HEK293 (cell line): ENCODE data around the gene MBOAT2.

Experiments
- CTCF ChIA-PET: fragments of 350-600 bp; formaldehyde crosslinking; extraction: SDS; loops from one replicate; lab custom pipeline; 2021; ENCODE audit warnings: antibody characterized with exemption; lab: Yijun Ruan, JAX
- POLR2A ChIA-PET: fragments of 300-600 bp; formaldehyde crosslinking; extraction: SDS; loops from one replicate; lab custom pipeline; 2020; ENCODE audit warnings: antibody characterized with exemption, inconsistent platforms; lab: Yijun Ruan, JAX
- H3K27ac ChIP-seq: fragments of 200-500 bp; sonication (Bioruptor generic); 2 replicates; pipeline ENCODE4 v1.5.1; 2014; ENCODE audit warnings: low read depth, low read length, control low read depth, inconsistent platforms; ENCODE audit errors: extremely low read depth
- H3K36me3 ChIP-seq, 2 experiments: fragments of 200-500 bp in 1 of 2; sonication (Bioruptor generic) in 1 of 2; 1 replicate in 1 of 2; 2 replicates in 1 of 2; pipeline ENCODE4 v1.5.1; 2014 to 2017; ENCODE audit warnings: inconsistent platforms in 2 of 2, low read length in 2 of 2; ENCODE audit not compliant: control insufficient read depth in 2 of 2, insufficient read depth in 1 of 2
- H3K4me1 ChIP-seq: fragments of 200-500 bp; sonication (Bioruptor generic); 2 replicates; pipeline ENCODE4 v1.5.1; 2014; ENCODE audit warnings: mild to moderate bottlenecking, low read length, inconsistent platforms; ENCODE audit not compliant: control insufficient read depth, insufficient read depth
- H3K4me3 ChIP-seq: 2 replicates; pipeline ENCODE4 v1.5.1; 2011; ENCODE audit warnings: low read depth, mild to moderate bottlenecking, control low read depth, low read length, moderate library complexity
- H3K9me3 ChIP-seq: fragments of 200-500 bp; sonication (Bioruptor generic); 2 replicates; pipeline ENCODE4 v1.5.1; 2014; ENCODE audit warnings: low read depth, low read length, inconsistent platforms; ENCODE audit not compliant: control insufficient read depth, insufficient read depth
- EGR2 ChIP-seq: fragments of 450-650 bp; formaldehyde crosslinking; IDR thresholded peaks from 2 replicates; pipeline ENCODE4 v1.5.1; 2016; ENCODE audit warnings: low read depth, missing biosample characterization, missing genetic modification characterization
- FEZF1 ChIP-seq: fragments of 450-650 bp; formaldehyde crosslinking; IDR thresholded peaks from 2 replicates; pipeline ENCODE4 v1.5.1; 2016; ENCODE audit warnings: missing biosample characterization, missing genetic modification characterization
- GLI4 ChIP-seq: fragments of 450-650 bp; formaldehyde crosslinking; IDR thresholded peaks from 2 replicates; pipeline ENCODE4 v1.5.1; 2016; ENCODE audit warnings: missing biosample characterization, missing genetic modification characterization
- HIC1 ChIP-seq: fragments of 450-650 bp; formaldehyde crosslinking; IDR thresholded peaks from 2 replicates; pipeline ENCODE4 v1.5.1; 2016; ENCODE audit warnings: missing biosample characterization, missing genetic modification characterization
- MEIS1 ChIP-seq: sonication (generic); formaldehyde crosslinking; IDR thresholded peaks from 2 replicates; pipeline ENCODE4 v1.8.1; 2022; ENCODE audit warnings: missing genetic modification reagents, mild to moderate bottlenecking, borderline replicate concordance
- SP2 ChIP-seq: fragments of 450-650 bp; formaldehyde crosslinking; IDR thresholded peaks from 2 replicates; pipeline ENCODE4 v1.5.1; 2016; ENCODE audit warnings: missing biosample characterization, missing genetic modification characterization
- ZBTB49 ChIP-seq: fragments of 450-650 bp; formaldehyde crosslinking; IDR thresholded peaks from 2 replicates; pipeline ENCODE4 v1.5.1; 2016; ENCODE audit warnings: missing biosample characterization, missing genetic modification characterization, low read depth
- ZNF121 ChIP-seq: fragments of 450-650 bp; formaldehyde crosslinking; IDR thresholded peaks from 2 replicates; pipeline ENCODE4 v1.5.1; 2016; ENCODE audit warnings: missing biosample characterization, missing genetic modification characterization
- ZNF132 ChIP-seq: fragments of 450-650 bp; formaldehyde crosslinking; IDR thresholded peaks from 2 replicates; pipeline ENCODE4 v1.5.1; 2017; ENCODE audit warnings: missing biosample characterization, missing genetic modification characterization, borderline replicate concordance
- ZNF157 ChIP-seq: fragments of 450-650 bp; formaldehyde crosslinking; IDR thresholded peaks from 2 replicates; pipeline ENCODE4 v1.5.1; 2016; ENCODE audit warnings: missing biosample characterization, missing genetic modification characterization
- ZNF302 ChIP-seq: fragments of 450-650 bp; formaldehyde crosslinking; IDR thresholded peaks from 2 replicates; pipeline ENCODE4 v1.5.1; 2016; ENCODE audit warnings: missing biosample characterization, missing genetic modification characterization, low read depth
- ZNF366 ChIP-seq: fragments of 450-650 bp; formaldehyde crosslinking; conservative IDR thresholded peaks from 2 replicates; pipeline ENCODE4 v1.5.1; 2016; ENCODE audit warnings: missing biosample characterization, missing genetic modification characterization
- ZNF629 ChIP-seq: fragments of 450-650 bp; formaldehyde crosslinking; IDR thresholded peaks from 2 replicates; pipeline ENCODE4 v1.5.1; 2017; ENCODE audit warnings: missing biosample characterization, missing genetic modification characterization
- ZNF658 ChIP-seq: fragments of 450-650 bp; formaldehyde crosslinking; IDR thresholded peaks from 2 replicates; pipeline ENCODE4; 2016; ENCODE audit warnings: missing biosample characterization, missing genetic modification characterization
- ZNF660 ChIP-seq: fragments of 450-650 bp; IDR thresholded peaks from 2 replicates; pipeline ENCODE4 v1.5.1; 2018; ENCODE audit warnings: missing biosample characterization, mild to moderate bottlenecking, missing genetic modification characterization
- ZNF664 ChIP-seq: fragments of 450-650 bp; formaldehyde crosslinking; IDR thresholded peaks from 2 replicates; pipeline ENCODE4 v1.5.1; 2016; ENCODE audit warnings: missing biosample characterization, missing genetic modification characterization
- ZNF768 ChIP-seq: fragments of 450-650 bp; formaldehyde crosslinking; IDR thresholded peaks from 2 replicates; pipeline ENCODE4 v1.5.1; 2018; ENCODE audit warnings: missing biosample characterization, mild to moderate bottlenecking, missing genetic modification characterization
- TF ChIP-seq, protein P1 (sequence below): fragments of 450-650 bp; formaldehyde crosslinking; IDR thresholded peaks from 2 replicates; pipeline ENCODE4 v1.5.1; 2016; ENCODE audit warnings: missing biosample characterization, missing genetic modification characterization, low read depth
- TF ChIP-seq, protein P2 (sequence below): fragments of 450-650 bp; formaldehyde crosslinking; IDR thresholded peaks from 2 replicates; pipeline ENCODE4 v1.5.1; 2016; ENCODE audit warnings: missing biosample characterization, missing genetic modification characterization
- TF ChIP-seq, protein P3 (sequence below): fragments of 450-650 bp; IDR thresholded peaks from 2 replicates; pipeline ENCODE4 v1.5.1; 2018; ENCODE audit warnings: missing biosample characterization, missing genetic modification characterization

Gene MBOAT2

DNA sequence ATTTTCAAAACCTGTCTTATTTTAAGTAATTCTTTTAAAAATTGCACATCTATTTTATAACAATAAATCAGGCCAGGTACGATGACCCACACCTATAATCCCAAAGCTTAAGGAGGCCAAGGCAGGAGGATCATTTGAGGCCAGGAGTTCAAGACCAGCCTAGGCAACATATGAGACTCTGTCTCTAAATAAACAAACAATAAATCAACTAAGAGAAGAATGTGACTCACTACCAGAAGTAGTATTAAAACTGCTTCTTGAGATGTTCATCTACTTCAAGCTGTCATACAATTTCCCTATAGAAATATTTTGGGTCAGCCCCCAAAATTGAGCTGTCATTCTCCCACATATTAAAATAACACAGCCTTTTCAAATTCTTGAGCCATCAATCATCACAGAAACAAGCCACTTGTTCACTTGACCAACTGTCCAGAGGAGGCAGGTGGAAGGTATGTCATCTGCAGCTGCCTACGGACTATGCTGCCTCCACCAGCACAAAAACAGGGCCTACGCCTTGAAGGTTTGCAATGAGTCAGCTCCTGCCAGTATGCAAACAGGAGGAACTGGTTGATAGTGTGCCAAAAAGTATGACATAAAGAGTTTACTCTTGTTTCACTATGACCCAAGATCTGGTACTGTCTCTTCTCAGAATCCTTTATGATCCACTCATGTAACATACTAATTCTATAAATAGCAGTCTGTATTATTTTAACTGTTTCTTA lies 199.7 kb downstream of the MBOAT2 start (continued):
- TF ChIP-seq, protein P1, sequence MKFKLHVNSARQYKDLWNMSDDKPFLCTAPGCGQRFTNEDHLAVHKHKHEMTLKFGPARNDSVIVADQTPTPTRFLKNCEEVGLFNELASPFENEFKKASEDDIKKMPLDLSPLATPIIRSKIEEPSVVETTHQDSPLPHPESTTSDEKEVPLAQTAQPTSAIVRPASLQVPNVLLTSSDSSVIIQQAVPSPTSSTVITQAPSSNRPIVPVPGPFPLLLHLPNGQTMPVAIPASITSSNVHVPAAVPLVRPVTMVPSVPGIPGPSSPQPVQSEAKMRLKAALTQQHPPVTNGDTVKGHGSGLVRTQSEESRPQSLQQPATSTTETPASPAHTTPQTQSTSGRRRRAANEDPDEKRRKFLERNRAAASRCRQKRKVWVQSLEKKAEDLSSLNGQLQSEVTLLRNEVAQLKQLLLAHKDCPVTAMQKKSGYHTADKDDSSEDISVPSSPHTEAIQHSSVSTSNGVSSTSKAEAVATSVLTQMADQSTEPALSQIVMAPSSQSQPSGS (tag by site-specific recombination): no peak
- peak; percentile 87 for TF ChIP-seq ZNF366 (tag by site-specific recombination)
- TF ChIP-seq ZNF768: no peak
- TF ChIP-seq ZNF629 (tag by site-specific recombination): peak; percentile 94
- no peak for TF ChIP-seq GLI4 (tag by site-specific recombination)
- TF ChIP-seq ZNF658 (tag by site-specific recombination): no peak
- TF ChIP-seq ZNF660 (tag by site-specific recombination): 0 out of 2 replicates have a peak, but pooled peaks have one; percentile 40
- TF ChIP-seq EGR2 (tag by site-specific recombination): peak; percentile 71
- TF ChIP-seq, protein P2, sequence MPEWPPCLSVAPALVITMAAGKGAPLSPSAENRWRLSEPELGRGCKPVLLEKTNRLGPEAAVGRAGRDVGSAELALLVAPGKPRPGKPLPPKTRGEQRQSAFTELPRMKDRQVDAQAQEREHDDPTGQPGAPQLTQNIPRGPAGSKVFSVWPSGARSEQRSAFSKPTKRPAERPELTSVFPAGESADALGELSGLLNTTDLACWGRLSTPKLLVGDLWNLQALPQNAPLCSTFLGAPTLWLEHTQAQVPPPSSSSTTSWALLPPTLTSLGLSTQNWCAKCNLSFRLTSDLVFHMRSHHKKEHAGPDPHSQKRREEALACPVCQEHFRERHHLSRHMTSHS (tag by site-specific recombination): no peak
- TF ChIP-seq ZNF664 (tag by site-specific recombination): no peak
- no peak for TF ChIP-seq MEIS1 (CRISPR knock-in tag)
- TF ChIP-seq HIC1 (tag by site-specific recombination): 0 out of 2 replicates have a peak, but pooled peaks have one; percentile 11
- peak; percentile 28; the same call in 1 of the 2 replicates for TF ChIP-seq FEZF1 (tag by site-specific recombination)
- TF ChIP-seq ZNF302 (tag by site-specific recombination): no peak
- no peak for TF ChIP-seq ZBTB49 (tag by site-specific recombination)

- H3K4me3 ChIP-seq: no peak overlapping the region
- no peak for TF ChIP-seq SP2 (tag by site-specific recombination)
- TF ChIP-seq ZNF157 (tag by site-specific recombination): peak; percentile 51; the same call in 1 of the 2 replicates
- TF ChIP-seq ZNF132 (tag by site-specific recombination): no peak
- TF ChIP-seq, protein P3, sequence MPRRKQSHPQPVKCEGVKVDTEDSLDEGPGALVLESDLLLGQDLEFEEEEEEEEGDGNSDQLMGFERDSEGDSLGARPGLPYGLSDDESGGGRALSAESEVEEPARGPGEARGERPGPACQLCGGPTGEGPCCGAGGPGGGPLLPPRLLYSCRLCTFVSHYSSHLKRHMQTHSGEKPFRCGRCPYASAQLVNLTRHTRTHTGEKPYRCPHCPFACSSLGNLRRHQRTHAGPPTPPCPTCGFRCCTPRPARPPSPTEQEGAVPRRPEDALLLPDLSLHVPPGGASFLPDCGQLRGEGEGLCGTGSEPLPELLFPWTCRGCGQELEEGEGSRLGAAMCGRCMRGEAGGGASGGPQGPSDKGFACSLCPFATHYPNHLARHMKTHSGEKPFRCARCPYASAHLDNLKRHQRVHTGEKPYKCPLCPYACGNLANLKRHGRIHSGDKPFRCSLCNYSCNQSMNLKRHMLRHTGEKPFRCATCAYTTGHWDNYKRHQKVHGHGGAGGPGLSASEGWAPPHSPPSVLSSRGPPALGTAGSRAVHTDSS (tag by site-specific recombination): no peak
- TF ChIP-seq ZNF121 (tag by site-specific recombination): no peak
- POLR2A ChIA-PET: interaction anchor here (1.4 kb wide), 1 partner anchor 9 kb away, joined by 3 read pairs; no protein-coding TSS in a partner anchor
- peaks cover 4 to 46% of the 10 kb centered on the region in 2 experiments for H3K36me3 ChIP-seq
- H3K4me1 ChIP-seq: peaks cover 19% of the 10 kb centered on the region
- CTCF ChIA-PET: interaction anchor here (1.3 kb wide), 1 partner anchor 15 kb away, joined by 3 read pairs; no protein-coding TSS in a partner anchor
- H3K27ac ChIP-seq: no peak overlapping the region
- H3K9me3 ChIP-seq: no peaks in the 10 kb centered on the region
Measured at GRCh38 chr2:8802741-8803140, 200.7 kb downstream of the MBOAT2 start.
